ENCODE results near the gene YIPF2. TPM values are rescaled to one million over a fixed set of nuclear protein-coding genes. Genes with fewer than 3 reads are reported as not detected.

YIPF2 gene
- total and polyA plus RNA-seq, 3 donors from 2014 or later = 95.3 to 143 (median 106) TPM

- Histone ChIP-seq H3K27me3 (no peaks in the 10 kb centered on the region), H3K9me3 (no peaks in the 10 kb centered on the region), H3K27ac (no peak overlapping the region), H3K36me3 (ENCODE audit: low read depth, missing control alignments) (no peaks in the 10 kb centered on the region), H3K4me3 (no peak overlapping the region), H3K4me1 (peaks cover 10% of the 10 kb centered on the region)
- TF ChIP-seq POLR2A (IDR thresholded peaks at IDR 0.05) = no peak
- TF ChIP-seq CTCF (IDR thresholded peaks at IDR 0.05) = no peak
- DNase-seq = no peak
- WGBS, 2 donors = 89 to 90% methylated on average over 8 of the region's 8 CpGs
- intact Hi-C loops (cut with DNase I; ENCODE audit: low total_unique reads) = no loop called here
These were observed 42.8 kb upstream of the YIPF2 start for GRCh38 chr19:10971107-10971726.

DNA sequence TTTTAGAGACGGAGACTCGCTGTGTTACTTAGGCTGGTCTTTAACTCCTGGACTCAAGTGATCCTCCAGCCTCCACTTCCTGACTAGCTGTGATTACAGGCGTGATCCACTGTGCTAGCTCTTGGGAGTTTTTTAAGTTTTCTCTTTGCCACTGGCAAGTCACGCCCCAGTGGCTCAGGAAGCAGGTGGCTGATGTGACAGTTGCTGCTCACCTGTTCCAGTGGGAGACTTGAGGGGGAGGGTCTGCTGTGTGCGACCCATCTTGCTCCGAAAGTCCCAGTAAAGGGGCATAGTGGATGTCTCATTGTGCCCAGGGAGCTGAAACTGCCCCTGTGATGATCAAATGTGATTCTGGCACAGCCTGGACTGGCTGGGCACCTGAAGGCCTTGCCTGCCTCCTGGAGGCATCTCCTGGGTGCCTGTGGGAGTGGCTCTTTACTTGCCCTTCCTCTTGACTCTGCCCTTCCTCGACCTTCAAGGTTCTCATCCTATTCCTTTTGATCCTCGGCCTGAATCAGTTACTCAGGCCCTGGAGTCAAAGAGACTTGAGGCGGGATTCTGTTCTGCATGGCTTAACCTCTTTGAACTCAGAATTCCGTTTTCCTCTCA is 40.2 kb upstream of the YIPF2 start:
- H3K4me1 ChIP-seq = no peaks in the 10 kb centered on the region
- 70 to 71% methylated on average over 8 to 10 of the region's 10 CpGs for WGBS, 2 donors
- no peak overlapping the region for H3K4me3 ChIP-seq
- no peaks in the 10 kb centered on the region for H3K27me3 ChIP-seq
- no peaks in the 10 kb centered on the region for H3K36me3 ChIP-seq (ENCODE audit: low read depth, missing control alignments)
- no peaks in the 10 kb centered on the region for H3K9me3 ChIP-seq
- DNase-seq = no peak
- H3K27ac ChIP-seq = no peak overlapping the region
- no peak for TF ChIP-seq CTCF (IDR thresholded peaks at IDR 0.05)
- TF ChIP-seq POLR2A (IDR thresholded peaks at IDR 0.05) = no peak
- intact Hi-C loops (cut with DNase I; ENCODE audit: low total_unique reads) = no loop called here

- WGBS, 2 donors = 85 to 90% methylated on average over 8 of the region's 8 CpGs
- no peaks in the 10 kb centered on the region for H3K27me3 ChIP-seq
- H3K27ac ChIP-seq = no peak overlapping the region
- intact Hi-C loops (cut with DNase I; ENCODE audit: low total_unique reads) = no loop called here
- DNase-seq = no peak
- H3K9me3 ChIP-seq = no peaks in the 10 kb centered on the region
- no peaks in the 10 kb centered on the region for H3K4me1 ChIP-seq
- no peaks in the 10 kb centered on the region for H3K36me3 ChIP-seq (ENCODE audit: low read depth, missing control alignments)
- H3K4me3 ChIP-seq = no peak overlapping the region
- no peak for TF ChIP-seq CTCF (IDR thresholded peaks at IDR 0.05)
- no peak for TF ChIP-seq POLR2A (IDR thresholded peaks at IDR 0.05)
These were observed 38.4 kb upstream of the YIPF2 start for GRCh38 chr19:10966809-10967208.

GRCh38 chr19:10965398-10965797 is 37.0 kb upstream of the YIPF2 start:
- Histone ChIP-seq H3K9me3 (no peaks in the 10 kb centered on the region), H3K27me3 (no peaks in the 10 kb centered on the region), H3K36me3 (ENCODE audit: low read depth, missing control alignments) (no peaks in the 10 kb centered on the region), H3K4me3 (no peak overlapping the region), H3K27ac (no peak overlapping the region), H3K4me1 (no peaks in the 10 kb centered on the region)
- no peak for DNase-seq
- TF ChIP-seq CTCF (IDR thresholded peaks at IDR 0.05) (no peak), POLR2A (IDR thresholded peaks at IDR 0.05) (no peak)
- WGBS, 2 donors = 87 to 90% methylated on average over 6 of the region's 6 CpGs
- intact Hi-C loops (cut with DNase I; ENCODE audit: low total_unique reads) = no loop called here

GRCh38 chr19:10964903-10965302 is 36.5 kb upstream of the YIPF2 start:
- Histone ChIP-seq H3K9me3 (no peaks in the 10 kb centered on the region), H3K27ac (no peak overlapping the region), H3K4me1 (no peaks in the 10 kb centered on the region), H3K27me3 (no peaks in the 10 kb centered on the region), H3K36me3 (ENCODE audit: low read depth, missing control alignments) (no peaks in the 10 kb centered on the region), H3K4me3 (no peak overlapping the region)
- no peak for DNase-seq
- intact Hi-C loops (cut with DNase I; ENCODE audit: low total_unique reads) = no loop called here
- WGBS, 2 donors = 98% methylated on average over 4 of the region's 4 CpGs
- TF ChIP-seq CTCF (IDR thresholded peaks at IDR 0.05) = no peak
- no peak for TF ChIP-seq POLR2A (IDR thresholded peaks at IDR 0.05)

Data from testis (tissue), 3 donors.